ENCODE data around the gene PDP2. TPM values are rescaled to one million over a fixed set of nuclear protein-coding genes. Genes with fewer than 3 reads are reported as not detected.
A peak's percentile ranks its signal among the peaks of the same experiment; 100 is the strongest.

The PDP2 gene
- total RNA-seq, 1 donor from 2014 or later, result 2.8 TPM

- intact Hi-C loops (cut with micrococcal nuclease), result no loop called here
- no peak for TF ChIP-seq CTCF (IDR thresholded peaks at IDR 0.05; ENCODE audit: borderline replicate concordance)
- Histone ChIP-seq H3K4me1 (peaks cover 58% of the 10 kb centered on the region), H3K4me3 (peak overlapping the region; percentile 66), H3K27me3 (ENCODE audit: low read depth) (no peaks in the 10 kb centered on the region), H3K27ac (replicated peaks) (peak overlapping the region; percentile 96), H3K9me3 (replicated peaks) (no peaks in the 10 kb centered on the region), H3K36me3 (no peaks in the 10 kb centered on the region)
- DNase-seq, result peak; percentile 58
These were observed 24.7 kb downstream of the PDP2 start for GRCh38 chr16:66904846-66905632.

- peak; percentile 79 for DNase-seq
- Histone ChIP-seq H3K4me3 (peak overlapping the region; percentile 66), H3K4me1 (peaks cover 55% of the 10 kb centered on the region), H3K27ac (replicated peaks) (peak overlapping the region; percentile 96), H3K27me3 (ENCODE audit: low read depth) (no peaks in the 10 kb centered on the region), H3K36me3 (no peaks in the 10 kb centered on the region), H3K9me3 (replicated peaks) (no peaks in the 10 kb centered on the region)
- intact Hi-C loops (cut with micrococcal nuclease), result no loop called here
- TF ChIP-seq CTCF (IDR thresholded peaks at IDR 0.05; ENCODE audit: borderline replicate concordance), result no peak
These were observed 25.6 kb downstream of the PDP2 start for GRCh38 chr16:66905633-66906539.

- H3K4me1 ChIP-seq, result peaks cover 45% of the 10 kb centered on the region
- no peak for TF ChIP-seq CTCF (IDR thresholded peaks at IDR 0.05; ENCODE audit: borderline replicate concordance)
- H3K9me3 ChIP-seq (replicated peaks), result no peaks in the 10 kb centered on the region
- H3K4me3 ChIP-seq, result no peak overlapping the region
- no peaks in the 10 kb centered on the region for H3K36me3 ChIP-seq
- no peaks in the 10 kb centered on the region for H3K27me3 ChIP-seq (ENCODE audit: low read depth)
- DNase-seq, result no peak
- intact Hi-C loops (cut with micrococcal nuclease), result no loop called here
- H3K27ac ChIP-seq (replicated peaks), result peak overlapping the region; percentile 96
These were observed 26.9 kb downstream of the PDP2 start for GRCh38 chr16:66906916-66907836.

GRCh38 chr16:66908116-66908515 is 27.8 kb downstream of the PDP2 start:
- intact Hi-C loops (cut with micrococcal nuclease), result no loop called here
- no peak for DNase-seq
- no peaks in the 10 kb centered on the region for H3K9me3 ChIP-seq (replicated peaks)
- peak overlapping the region; percentile 96 for H3K27ac ChIP-seq (replicated peaks)
- no peak overlapping the region for H3K4me3 ChIP-seq
- H3K27me3 ChIP-seq (ENCODE audit: low read depth), result no peaks in the 10 kb centered on the region
- peaks cover 39% of the 10 kb centered on the region for H3K4me1 ChIP-seq
- no peaks in the 10 kb centered on the region for H3K36me3 ChIP-seq
- no peak for TF ChIP-seq CTCF (IDR thresholded peaks at IDR 0.05; ENCODE audit: borderline replicate concordance)
